ENCODE data around the gene LNPEP.

Gene LNPEP

DNA sequence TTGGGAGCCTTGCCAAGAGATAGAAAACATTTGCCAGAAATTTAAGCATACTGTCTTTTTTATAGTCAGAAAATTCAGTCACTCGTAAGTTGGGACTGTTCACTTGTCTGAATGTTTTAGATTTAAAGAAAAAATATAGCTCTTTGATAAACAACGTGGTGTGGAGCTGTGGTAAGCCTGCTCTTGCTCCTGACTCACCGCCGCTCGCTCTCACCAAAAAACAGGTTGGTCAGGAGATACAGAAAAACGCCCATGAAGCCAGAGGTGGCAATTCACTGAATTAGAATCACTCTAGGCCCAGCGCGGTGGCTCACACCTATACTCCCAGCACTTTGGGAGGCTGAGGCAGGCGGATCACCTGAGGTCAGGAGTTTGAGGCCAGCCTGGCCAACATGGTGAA, 6.2 kb downstream of the LNPEP start:
- no peak for DNase-seq (ENCODE audit: low read depth in 2 of 2)
- TF ChIP-seq, protein P1, sequence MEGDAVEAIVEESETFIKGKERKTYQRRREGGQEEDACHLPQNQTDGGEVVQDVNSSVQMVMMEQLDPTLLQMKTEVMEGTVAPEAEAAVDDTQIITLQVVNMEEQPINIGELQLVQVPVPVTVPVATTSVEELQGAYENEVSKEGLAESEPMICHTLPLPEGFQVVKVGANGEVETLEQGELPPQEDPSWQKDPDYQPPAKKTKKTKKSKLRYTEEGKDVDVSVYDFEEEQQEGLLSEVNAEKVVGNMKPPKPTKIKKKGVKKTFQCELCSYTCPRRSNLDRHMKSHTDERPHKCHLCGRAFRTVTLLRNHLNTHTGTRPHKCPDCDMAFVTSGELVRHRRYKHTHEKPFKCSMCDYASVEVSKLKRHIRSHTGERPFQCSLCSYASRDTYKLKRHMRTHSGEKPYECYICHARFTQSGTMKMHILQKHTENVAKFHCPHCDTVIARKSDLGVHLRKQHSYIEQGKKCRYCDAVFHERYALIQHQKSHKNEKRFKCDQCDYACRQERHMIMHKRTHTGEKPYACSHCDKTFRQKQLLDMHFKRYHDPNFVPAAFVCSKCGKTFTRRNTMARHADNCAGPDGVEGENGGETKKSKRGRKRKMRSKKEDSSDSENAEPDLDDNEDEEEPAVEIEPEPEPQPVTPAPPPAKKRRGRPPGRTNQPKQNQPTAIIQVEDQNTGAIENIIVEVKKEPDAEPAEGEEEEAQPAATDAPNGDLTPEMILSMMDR (IDR thresholded peaks at IDR 0.05; ENCODE audit: low read depth, low read length), result no peak
- no peak overlapping the region for H3K4me3 ChIP-seq (replicated peaks in 1 of 2; ENCODE audit: low read depth in 2 of 2, low read length in 2 of 2)

- peak in 1 of 2 donors; percentile 43 for DNase-seq (ENCODE audit: low read depth in 2 of 2)
- TF ChIP-seq, protein P1 (IDR thresholded peaks at IDR 0.05; ENCODE audit: low read depth, low read length), result no peak
- no peak overlapping the region for H3K4me3 ChIP-seq (replicated peaks in 1 of 2; ENCODE audit: low read depth in 2 of 2, low read length in 2 of 2)
Observed at GRCh38 chr5:96942911-96943310, 7.0 kb downstream of the LNPEP start.

GRCh38 chr5:96943799-96944198, 7.9 kb downstream of the LNPEP start:
- TF ChIP-seq, protein P1 (IDR thresholded peaks at IDR 0.05; ENCODE audit: low read depth, low read length), result no peak
- H3K4me3 ChIP-seq (replicated peaks in 1 of 2; ENCODE audit: low read depth in 2 of 2, low read length in 2 of 2), result no peak overlapping the region
- peak in 1 of 2 donors; percentile 46 for DNase-seq (ENCODE audit: low read depth in 2 of 2)

GRCh38 chr5:96945144-96945897, 9.4 kb downstream of the LNPEP start:
- no peak for DNase-seq (ENCODE audit: low read depth in 2 of 2)
- TF ChIP-seq, protein P1 (IDR thresholded peaks at IDR 0.05; ENCODE audit: low read depth, low read length), result no peak
- no peak overlapping the region for H3K4me3 ChIP-seq (replicated peaks in 1 of 2; ENCODE audit: low read depth in 2 of 2, low read length in 2 of 2)

GRCh38 chr5:96946381-96946780, 10.5 kb downstream of the LNPEP start:
- no peak for DNase-seq (ENCODE audit: low read depth in 2 of 2)
- no peak overlapping the region for H3K4me3 ChIP-seq (replicated peaks in 1 of 2; ENCODE audit: low read depth in 2 of 2, low read length in 2 of 2)
- TF ChIP-seq, protein P1 (IDR thresholded peaks at IDR 0.05; ENCODE audit: low read depth, low read length), result no peak

GRCh38 chr5:96952118-96952750, 16.4 kb downstream of the LNPEP start:
- no peak overlapping the region for H3K4me3 ChIP-seq (replicated peaks in 1 of 2; ENCODE audit: low read depth in 2 of 2, low read length in 2 of 2)
- no peak for DNase-seq (ENCODE audit: low read depth in 2 of 2)
- TF ChIP-seq, protein P1 (IDR thresholded peaks at IDR 0.05; ENCODE audit: low read depth, low read length), result no peak

All from cardiac fibroblast (primary cell).